GM18868 (cell line): ENCODE measurements around the gene DHX35.
A peak's percentile ranks its signal among the peaks of the same experiment; 100 is the strongest.

Source experiments
- ATAC-seq: cut with Tn5 transposase; IDR thresholded peaks from one replicate; pipeline ENCODE4 v1.9.1; 2021; ENCODE audit warnings: mild to moderate bottlenecking, moderate library complexity; ENCODE audit not compliant: unreplicated experiment

Gene DHX35

GRCh38 chr20:39052676-39053075 is 90.5 kb downstream of the DHX35 start:
- ATAC-seq, result no peak

- no peak for ATAC-seq
Measured at GRCh38 chr20:39057143-39057542, 95.0 kb downstream of the DHX35 start.

GRCh38 chr20:39057911-39058310 is 95.8 kb downstream of the DHX35 start:
- no peak for ATAC-seq

GRCh38 chr20:39059036-39059435 is 96.9 kb downstream of the DHX35 start:
- no peak for ATAC-seq

- ATAC-seq, result no peak
Measured at GRCh38 chr20:39066471-39067242, 104.5 kb downstream of the DHX35 start.

GRCh38 chr20:39067526-39068216 is 105.5 kb downstream of the DHX35 start:
- ATAC-seq, result no peak

GRCh38 chr20:39069976-39070375 is 107.8 kb downstream of the DHX35 start:
- no peak for ATAC-seq

GRCh38 chr20:39070484-39071231 is 108.5 kb downstream of the DHX35 start:
- ATAC-seq, result no peak

- ATAC-seq, result no peak
Measured at GRCh38 chr20:39072132-39072531, 110.0 kb downstream of the DHX35 start.

- no peak for ATAC-seq
Measured at GRCh38 chr20:39072653-39073052, 110.5 kb downstream of the DHX35 start.

GRCh38 chr20:39075731-39076130 is 113.6 kb downstream of the DHX35 start:
- ATAC-seq, result no peak

GRCh38 chr20:39076958-39077357 is 114.8 kb downstream of the DHX35 start:
- ATAC-seq, result no peak

- no peak for ATAC-seq
Measured at GRCh38 chr20:39080326-39080725, 118.2 kb downstream of the DHX35 start.

- peak; percentile 75 for ATAC-seq
Measured at GRCh38 chr20:39081255-39081654, 119.1 kb downstream of the DHX35 start.

GRCh38 chr20:39082622-39083398 is 120.7 kb downstream of the DHX35 start:
- ATAC-seq, result no peak

- ATAC-seq, result no peak
Measured at GRCh38 chr20:39083761-39084160, 121.6 kb downstream of the DHX35 start.

GRCh38 chr20:39089029-39089428 is 126.9 kb downstream of the DHX35 start:
- ATAC-seq, result no peak
